SK-N-SH (cell line): Measurements from ENCODE around the gene ZNF609. TPM values are rescaled to one million over a fixed set of nuclear protein-coding genes. Genes with fewer than 3 reads are reported as not detected.

Experiments used
- CTCF ChIA-PET: fragments of 300-600, 350-600 bp; formaldehyde crosslinking; extraction: SDS; loops from one replicate; lab custom pipeline; 2021; lab: Yijun Ruan, JAX
- POLR2A ChIA-PET: fragments of 350-600 bp; sonication (Branson Sonifier 250); formaldehyde crosslinking; extraction: SDS; loops from one replicate; lab custom pipeline; 2020; ENCODE audit warnings: antibody characterized with exemption, inconsistent platforms; lab: Yijun Ruan, JAX
- DNase-seq: peaks from one replicate; pipeline ENCODE4 v3.0.0; 2012
- H2AFZ ChIP-seq: fragments of 200-600 bp; sonication (generic); 2 replicates; pipeline ENCODE4 v1.8.1; 2016; ENCODE audit warnings: antibody characterized with exemption, mild to moderate bottlenecking, low read depth
- H3F3A ChIP-seq: fragments of 200-600 bp; sonication (generic); replicated peaks from 2 replicates; pipeline ENCODE3; 2016; ENCODE audit warnings: antibody characterized with exemption, mild to moderate bottlenecking; ENCODE audit not compliant: insufficient read depth
- H3K27ac ChIP-seq, 2 experiments: fragments of 200-500 bp in 1 of 2; fragments of 200-600 bp in 1 of 2; sonication (Bioruptor generic) in 1 of 2; sonication (generic), shearing (Covaris generic) in 1 of 2; 2 replicates each; pipeline versions ENCODE4 v1.5.1 to v1.6.1; 2014 to 2016; ENCODE audit warnings: low read depth in 2 of 2, inconsistent platforms in 1 of 2, low read length in 1 of 2, mild to moderate bottlenecking in 1 of 2, mixed read lengths in 1 of 2
- H3K27me3 ChIP-seq: fragments of 200-600 bp; sonication (generic), shearing (Covaris generic); 2 replicates; pipeline ENCODE4 v1.6.1; 2016; ENCODE audit warnings: mixed run types; ENCODE audit not compliant: insufficient read depth
- H3K36me3 ChIP-seq, 2 experiments: fragments of 200-500 bp in 1 of 2; fragments of 200-600 bp in 1 of 2; sonication (Bioruptor generic) in 1 of 2; sonication (generic) in 1 of 2; replicated peaks in 1 of 2; 2 replicates each; pipeline versions ENCODE3 to v1.5.1; 2014 to 2016; ENCODE audit warnings: low read length in 1 of 2, mild to moderate bottlenecking in 1 of 2; ENCODE audit not compliant: insufficient read depth in 2 of 2, control insufficient read depth in 1 of 2
- H3K4me1 ChIP-seq, 2 experiments: fragments of 200-500 bp in 1 of 2; fragments of 200-600 bp in 1 of 2; sonication (Bioruptor generic) in 1 of 2; sonication (generic), shearing (Covaris generic) in 1 of 2; 2 replicates each; pipeline versions ENCODE4 v1.5.1 to v1.6.1; 2014 to 2016; ENCODE audit warnings: low read depth in 1 of 2, low read length in 1 of 2, mixed run types in 1 of 2; ENCODE audit not compliant: insufficient read depth in 2 of 2, control insufficient read depth in 1 of 2
- H3K4me2 ChIP-seq: fragments of 200-600 bp; sonication (generic), shearing (Covaris generic); 2 replicates; pipeline ENCODE4 v1.6.1; 2017; ENCODE audit warnings: mixed run types
- H3K4me3 ChIP-seq, 2 experiments: fragments of 200-500 bp in 1 of 2; fragments of 200-600 bp in 1 of 2; sonication (Bioruptor generic) in 1 of 2; sonication (generic), shearing (Covaris generic) in 1 of 2; 2 replicates each; pipeline versions ENCODE4 v1.5.1 to v1.8.1; 2014 to 2016; ENCODE audit warnings: low read depth in 2 of 2, inconsistent platforms in 1 of 2, low read length in 1 of 2, mild to moderate bottlenecking in 1 of 2, mixed read lengths in 1 of 2, moderate library complexity in 1 of 2
- H3K79me2 ChIP-seq: fragments of 200-600 bp; sonication (generic); 2 replicates; pipeline ENCODE4 v1.8.1; 2017; ENCODE audit warnings: mild to moderate bottlenecking; ENCODE audit not compliant: insufficient read depth
- H3K9ac ChIP-seq: fragments of 200-600 bp; sonication (generic); 2 replicates; pipeline ENCODE4 v1.6.1; 2017; ENCODE audit warnings: mixed run types
- H3K9me2 ChIP-seq: fragments of 200-600 bp; sonication (generic); 2 replicates; pipeline ENCODE4 v1.6.1; 2017; ENCODE audit warnings: mixed run types
- H3K9me3 ChIP-seq: fragments of 200-600 bp; sonication (generic); 2 replicates; pipeline ENCODE4 v1.6.1; 2017; ENCODE audit warnings: mixed run types, mild to moderate bottlenecking, moderate library complexity
- H4K20me1 ChIP-seq: fragments of 200-600 bp; sonication (generic); 2 replicates; pipeline ENCODE4 v1.6.1; 2017; ENCODE audit warnings: mild to moderate bottlenecking, mixed run types; ENCODE audit not compliant: insufficient read depth
- CHD2 ChIP-seq: fragments of 150-350 bp; IDR thresholded peaks from 2 replicates; pipeline ENCODE4 v1.6.1; 2018; ENCODE audit warnings: low read length; ENCODE audit not compliant: partially characterized antibody
- FOXJ3 ChIP-seq: sonication (generic); formaldehyde crosslinking; IDR thresholded peaks from 2 replicates; pipeline ENCODE4 v1.5.1; 2020; ENCODE audit warnings: mild to moderate bottlenecking, missing genetic modification reagents
- GATA2 ChIP-seq: sonication (generic); formaldehyde crosslinking; IDR thresholded peaks from 2 replicates; pipeline ENCODE4 v1.5.0; 2020; ENCODE audit warnings: mild to moderate bottlenecking, missing genetic modification reagents
- MXI1 ChIP-seq: IDR thresholded peaks from 2 replicates; pipeline ENCODE4 v1.6.1; 2012; ENCODE audit warnings: mild to moderate bottlenecking, low read depth, low read length, improper control_type of control experiment
- POLR2AphosphoS5 ChIP-seq: IDR thresholded peaks from 2 replicates; pipeline ENCODE4 v1.6.1; 2012; ENCODE audit warnings: low read depth, low read length
- TCF12 ChIP-seq: IDR thresholded peaks from 2 replicates; pipeline ENCODE4 v1.4.0; 2012
- WGBS: methylation state at CpG from one replicate; pipeline ENCODE4 v1.1.6; 2017; ENCODE audit warnings: low lambda C conversion rate; 5-methylcytosine and 5-hydroxymethylcytosine counted together
- polyA plus RNA-seq, 3 experiments: library from polyadenylated mRNA; depleted of rRNA; stranded (reverse); fragments of >200 nt; gene quantifications; 2 replicates each; pipeline ENCODE4 v1.2.3, GENCODE V29; 2012

Gene ZNF609
- polyA plus RNA-seq, 1 of the 3 experiments (the other 2 are of a cell fraction), result 12.6 TPM

GRCh38 chr15:64456634-64457108 lies 3.7 kb upstream of the ZNF609 start:
- Histone ChIP-seq H3K27me3 (no peaks in the 10 kb centered on the region), H3K36me3 (peaks cover 24 to 32% of the 10 kb centered on the region in 2 experiments), H3K4me2 (no peak overlapping the region), H3K79me2 (peaks cover 6% of the 10 kb centered on the region), H3F3A (peaks cover 12% of the 10 kb centered on the region), H3K4me1 (peaks cover 6 to 21% of the 10 kb centered on the region in 2 experiments), H2AFZ (no peak overlapping the region), H3K9me3 (no peaks in the 10 kb centered on the region), H4K20me1 (peaks cover 4% of the 10 kb centered on the region; the same call in 1 of the 2 replicates), H3K27ac (no peak overlapping the region), H3K4me3 (no peak overlapping the region), H3K9me2 (no peaks in the 10 kb centered on the region), H3K9ac (no peak overlapping the region)
- 95% methylated on average over 1 of the region's 1 CpG for whole genome bisulfite sequencing
- DNase-seq, result no peak
- TF ChIP-seq GATA2 (CRISPR knock-in tag) (no peak), FOXJ3 (no peak), TCF12 (no peak), CHD2 (no peak)
- POLR2A ChIA-PET, result no interaction called here
- CTCF ChIA-PET, result interaction anchor here (0.9 to 1.4 kb wide), 3 partner anchors 75 to 225 kb away, joined by 3 read pairs; no protein-coding TSS in a partner anchor

- WGBS, result 75% methylated on average over 3 of the region's 3 CpGs
- H3F3A ChIP-seq, result peaks cover 18% of the 10 kb centered on the region
- H3K4me3 ChIP-seq, result no peak overlapping the region
- H4K20me1 ChIP-seq, result peaks cover 29% of the 10 kb centered on the region
- H3K79me2 ChIP-seq, result peaks cover 31% of the 10 kb centered on the region
- no peaks in the 10 kb centered on the region for H3K27me3 ChIP-seq
- H3K4me1 ChIP-seq, result peaks cover 18% of the 10 kb centered on the region in 2 experiments; a peak in 3 of 4 replicates
- H3K36me3 ChIP-seq, result peaks cover 11 to 32% of the 10 kb centered on the region in 2 experiments
- ChIA-PET POLR2A (interaction anchor here (0.7 to 1.5 kb wide), 3 partner anchors 15 to 72 kb away, joined by 3 to 6 read pairs (median 3); partner anchors contain the start of gene TRIP4), CTCF (interaction anchor here (1.1 to 1.5 kb wide), 2 partner anchors 194 to 228 kb away, joined by 3 read pairs; no protein-coding TSS in a partner anchor)
- no peaks in the 10 kb centered on the region for H3K9me3 ChIP-seq
- H2AFZ ChIP-seq, result 0 out of 2 replicates have a peak overlapping the region, but pooled peaks have one; percentile 82
- H3K9ac ChIP-seq, result no peak overlapping the region
- no peak for DNase-seq
- TF ChIP-seq CHD2, result no peak
- TF ChIP-seq POLR2AphosphoS5, result no peak
- TF ChIP-seq TCF12, result no peak
- TF ChIP-seq MXI1, result no peak
- H3K27ac ChIP-seq, result no peak overlapping the region; a peak in 1 of 4 replicates
- no peaks in the 10 kb centered on the region for H3K9me2 ChIP-seq
- H3K4me2 ChIP-seq, result peak overlapping the region; percentile 62; the same call in 1 of the 2 replicates
These were observed 1.2 kb upstream of the ZNF609 start for GRCh38 chr15:64459066-64459781.
